ENCODE results near the gene CCBE1. TPM values are rescaled to one million over a fixed set of nuclear protein-coding genes. Genes with fewer than 3 reads are reported as not detected.

The CCBE1 gene
- total and polyA plus RNA-seq, 7 donors: 0.01 to 0.77 (median 0.14) TPM; not detected in 1

GRCh38 chr18:59691996-59692395, 5.2 kb downstream of the CCBE1 start:
- Histone ChIP-seq H3K27ac (no peak overlapping the region), H3K27me3 (ENCODE audit: insufficient read depth in 3 of 3, low read length in 2 of 3) (peaks cover 6 to 34% (median 8%) of the 10 kb centered on the region in 3 donors), H3K4me3 (no peak overlapping the region), H3K9me3 (no peaks in the 10 kb centered on the region), H3K36me3 (ENCODE audit: insufficient read depth in 1 of 2, low read depth in 1 of 2) (no peaks in the 10 kb centered on the region), H3K4me1 (no peaks in the 10 kb centered on the region)
- no peak for ATAC-seq
- 59 to 72% (median 63%) methylated on average over 4 of the region's 4 CpGs for WGBS, 3 donors
- no peak for DNase-seq
- intact Hi-C loops (cut with DNase I): no loop called here
- TF ChIP-seq CTCF (IDR thresholded peaks at IDR 0.05): no peak

GRCh38 chr18:59690996-59691395, 6.2 kb downstream of the CCBE1 start:
- H3K36me3 ChIP-seq (ENCODE audit: insufficient read depth in 1 of 2, low read depth in 1 of 2): no peaks in the 10 kb centered on the region
- ATAC-seq (no peak), DNase-seq (no peak)
- TF ChIP-seq CTCF (IDR thresholded peaks at IDR 0.05): no peak
- H3K9me3 ChIP-seq: no peaks in the 10 kb centered on the region
- no peak overlapping the region for H3K4me3 ChIP-seq
- intact Hi-C loops (cut with DNase I): no loop called here
- no peaks in the 10 kb centered on the region for H3K4me1 ChIP-seq
- no peak overlapping the region for H3K27ac ChIP-seq
- H3K27me3 ChIP-seq (ENCODE audit: insufficient read depth in 3 of 3, low read length in 2 of 3): peaks cover 4 to 24% (median 8%) of the 10 kb centered on the region in 3 donors

GRCh38 chr18:59690186-59690982, 6.8 kb downstream of the CCBE1 start:
- DNase-seq (no peak), ATAC-seq (no peak)
- intact Hi-C loops (cut with DNase I): no loop called here
- 22 to 29% (median 28%) methylated on average over 8 of the region's 8 CpGs for WGBS, 3 donors
- H3K27me3 ChIP-seq (ENCODE audit: insufficient read depth in 3 of 3, low read length in 2 of 3): peaks cover 4 to 18% (median 8%) of the 10 kb centered on the region in 3 donors
- no peaks in the 10 kb centered on the region for H3K4me1 ChIP-seq
- no peak overlapping the region for H3K27ac ChIP-seq
- H3K9me3 ChIP-seq: no peaks in the 10 kb centered on the region
- no peak for TF ChIP-seq CTCF (IDR thresholded peaks at IDR 0.05)
- H3K4me3 ChIP-seq: no peak overlapping the region
- H3K36me3 ChIP-seq (ENCODE audit: insufficient read depth in 1 of 2, low read depth in 1 of 2): no peaks in the 10 kb centered on the region

GRCh38 chr18:59689756-59690155, 7.5 kb downstream of the CCBE1 start:
- peaks cover 2 to 11% (median 8%) of the 10 kb centered on the region in 3 donors for H3K27me3 ChIP-seq (ENCODE audit: insufficient read depth in 3 of 3, low read length in 2 of 3)
- intact Hi-C loops (cut with DNase I): no loop called here
- no peak overlapping the region for H3K4me3 ChIP-seq
- TF ChIP-seq CTCF (IDR thresholded peaks at IDR 0.05): no peak
- DNase-seq: no peak
- H3K27ac ChIP-seq: no peak overlapping the region
- no peak for ATAC-seq
- H3K4me1 ChIP-seq: no peaks in the 10 kb centered on the region
- H3K36me3 ChIP-seq (ENCODE audit: insufficient read depth in 1 of 2, low read depth in 1 of 2): no peaks in the 10 kb centered on the region
- WGBS, 3 donors: 52 to 54% (median 54%) methylated on average over 3 of the region's 3 CpGs
- no peaks in the 10 kb centered on the region for H3K9me3 ChIP-seq

GRCh38 chr18:59686260-59686659, 11.0 kb downstream of the CCBE1 start:
- intact Hi-C loops (cut with DNase I): no loop called here
- Histone ChIP-seq H3K4me3 (no peak overlapping the region), H3K4me1 (no peaks in the 10 kb centered on the region), H3K27me3 (ENCODE audit: insufficient read depth in 3 of 3, low read length in 2 of 3) (peaks cover 2 to 7% (median 5%) of the 10 kb centered on the region in 3 donors), H3K9me3 (no peaks in the 10 kb centered on the region), H3K36me3 (ENCODE audit: insufficient read depth in 1 of 2, low read depth in 1 of 2) (no peaks in the 10 kb centered on the region), H3K27ac (no peak overlapping the region)
- no peak for DNase-seq
- WGBS, 3 donors: 65 to 94% (median 90%) methylated on average over 1 of the region's 1 CpG
- TF ChIP-seq CTCF (IDR thresholded peaks at IDR 0.05): no peak
- no peak for ATAC-seq

Data from psoas muscle (tissue), 8 donors.